Measurements from ENCODE around the gene XIRP1.

Gene XIRP1

GRCh38 chr3:39210078-39210477 is 17.7 kb upstream of the XIRP1 start:
- no peak for TF ChIP-seq CTCF (IDR thresholded peaks at IDR 0.05; ENCODE audit: low read depth, low read length)
- in situ Hi-C loops (cut with HindIII; ENCODE audit: low sequenced_read_pairs), result no loop called here
- DNase-seq (ENCODE audit: low read depth, low spot score), result no peak
- no peak overlapping the region for H3K4me3 ChIP-seq (ENCODE audit: low read depth, low read length)

GRCh38 chr3:39209329-39209970 is 17.1 kb upstream of the XIRP1 start:
- no peak overlapping the region for H3K4me3 ChIP-seq (ENCODE audit: low read depth, low read length)
- in situ Hi-C loops (cut with HindIII; ENCODE audit: low sequenced_read_pairs), result no loop called here
- no peak for TF ChIP-seq CTCF (IDR thresholded peaks at IDR 0.05; ENCODE audit: low read depth, low read length)
- DNase-seq (ENCODE audit: low read depth, low spot score), result no peak

GRCh38 chr3:39208463-39209055 is 16.2 kb upstream of the XIRP1 start:
- TF ChIP-seq CTCF (IDR thresholded peaks at IDR 0.05; ENCODE audit: low read depth, low read length), result peak; percentile 80
- no peak overlapping the region for H3K4me3 ChIP-seq (ENCODE audit: low read depth, low read length)
- in situ Hi-C loops (cut with HindIII; ENCODE audit: low sequenced_read_pairs), result no loop called here
- DNase-seq (ENCODE audit: low read depth, low spot score), result peak; percentile 54

GRCh38 chr3:39207361-39208186 is 15.2 kb upstream of the XIRP1 start:
- no peak for DNase-seq (ENCODE audit: low read depth, low spot score)
- no peak overlapping the region for H3K4me3 ChIP-seq (ENCODE audit: low read depth, low read length)
- in situ Hi-C loops (cut with HindIII; ENCODE audit: low sequenced_read_pairs), result no loop called here
- TF ChIP-seq CTCF (IDR thresholded peaks at IDR 0.05; ENCODE audit: low read depth, low read length), result no peak

- TF ChIP-seq CTCF (IDR thresholded peaks at IDR 0.05; ENCODE audit: low read depth, low read length), result no peak
- H3K4me3 ChIP-seq (ENCODE audit: low read depth, low read length), result no peak overlapping the region
- in situ Hi-C loops (cut with HindIII; ENCODE audit: low sequenced_read_pairs), result no loop called here
- no peak for DNase-seq (ENCODE audit: low read depth, low spot score)
These were observed 13.6 kb upstream of the XIRP1 start for GRCh38 chr3:39205919-39206516.

GRCh38 chr3:39205131-39205530 is 12.7 kb upstream of the XIRP1 start:
- in situ Hi-C loops (cut with HindIII; ENCODE audit: low sequenced_read_pairs), result no loop called here
- TF ChIP-seq CTCF (IDR thresholded peaks at IDR 0.05; ENCODE audit: low read depth, low read length), result no peak
- no peak for DNase-seq (ENCODE audit: low read depth, low spot score)
- no peak overlapping the region for H3K4me3 ChIP-seq (ENCODE audit: low read depth, low read length)
